MM.1S (cell line): ENCODE data around the gene SORT1.

Experiments used
- DNase-seq: peaks from one replicate; pipeline ENCODE4 v3.0.0-alpha.2; 2015
- H2AFZ ChIP-seq: fragments of 300-600 bp; sonication (generic); 2 replicates; pipeline ENCODE4 v1.6.0; 2016; ENCODE audit warnings: antibody characterized with exemption, low read length
- H3F3A ChIP-seq: fragments of 300-600 bp; sonication (generic); 2 replicates; pipeline ENCODE4 v1.6.1; 2016; ENCODE audit warnings: mild to moderate bottlenecking, antibody characterized with exemption, low read length, moderate library complexity, mixed read lengths; ENCODE audit not compliant: insufficient read depth
- H3K27ac ChIP-seq: fragments of 300-600 bp; sonication (generic); 2 replicates; pipeline ENCODE4 v1.5.1; 2016; ENCODE audit warnings: mild to moderate bottlenecking, low read length
- H3K27me3 ChIP-seq: fragments of 300-600 bp; sonication (generic); replicated peaks from 2 replicates; pipeline ENCODE4 v1.6.0; 2016; ENCODE audit warnings: low read length; ENCODE audit not compliant: insufficient read depth
- H3K36me3 ChIP-seq: fragments of 300-600 bp; sonication (generic); replicated peaks from 2 replicates; pipeline ENCODE4 v1.6.1; 2016; ENCODE audit warnings: mild to moderate bottlenecking, low read length, mixed read lengths; ENCODE audit not compliant: insufficient read depth
- H3K4me1 ChIP-seq: fragments of 300-600 bp; sonication (generic); 2 replicates; pipeline ENCODE4 v1.6.1; 2016; ENCODE audit warnings: low read length, mixed read lengths
- H3K4me2 ChIP-seq: fragments of 300-600 bp; sonication (generic); 2 replicates; pipeline ENCODE4 v1.6.0; 2016; ENCODE audit warnings: low read depth, low read length
- H3K4me3 ChIP-seq: fragments of 300-600 bp; sonication (generic); 2 replicates; pipeline ENCODE4 v1.5.1; 2016; ENCODE audit warnings: low read length, mixed read lengths
- H3K79me2 ChIP-seq: fragments of 300-600 bp; sonication (generic); 2 replicates; pipeline ENCODE4 v1.6.1; 2016; ENCODE audit warnings: mixed run types, low read length, mixed read lengths
- H3K9ac ChIP-seq: fragments of 300-600 bp; sonication (generic); 2 replicates; pipeline ENCODE4 v1.6.1; 2016; ENCODE audit warnings: low read length, mixed read lengths
- H3K9me2 ChIP-seq: fragments of 300-600 bp; sonication (generic); replicated peaks from 2 replicates; pipeline ENCODE4 v1.6.1; 2016; ENCODE audit warnings: mild to moderate bottlenecking, low read length, mixed read lengths; ENCODE audit not compliant: insufficient read depth
- H3K9me3 ChIP-seq: fragments of 300-600 bp; sonication (generic); replicated peaks from 2 replicates; pipeline ENCODE4 v1.6.1; 2016; ENCODE audit warnings: mild to moderate bottlenecking, low read length, mixed read lengths; ENCODE audit not compliant: insufficient read depth
- H4K20me1 ChIP-seq: fragments of 300-600 bp; sonication (generic); 2 replicates; pipeline ENCODE4 v1.6.1; 2016; ENCODE audit warnings: mild to moderate bottlenecking, low read length, moderate library complexity, mixed read lengths; ENCODE audit not compliant: insufficient read depth
- EZH2 ChIP-seq: fragments of 300-600 bp; sonication (generic); optimal IDR thresholded peaks from 2 replicates; pipeline ENCODE3; 2017; ENCODE audit warnings: low read depth, mild to moderate bottlenecking, antibody characterized with exemption, low read length, mixed read lengths
- EZH2phosphoT487 ChIP-seq: fragments of 300-600 bp; sonication (generic); IDR thresholded peaks from 2 replicates; pipeline ENCODE4 v1.6.1; 2018; ENCODE audit warnings: antibody characterized with exemption, low read length
- TF ChIP-seq, protein P1 (sequence below): fragments of 300-600 bp; sonication (generic); IDR thresholded peaks from 2 replicates; pipeline ENCODE4 v1.5.1; 2016; ENCODE audit warnings: antibody characterized with exemption, low read length, mixed read lengths

Gene SORT1

DNA sequence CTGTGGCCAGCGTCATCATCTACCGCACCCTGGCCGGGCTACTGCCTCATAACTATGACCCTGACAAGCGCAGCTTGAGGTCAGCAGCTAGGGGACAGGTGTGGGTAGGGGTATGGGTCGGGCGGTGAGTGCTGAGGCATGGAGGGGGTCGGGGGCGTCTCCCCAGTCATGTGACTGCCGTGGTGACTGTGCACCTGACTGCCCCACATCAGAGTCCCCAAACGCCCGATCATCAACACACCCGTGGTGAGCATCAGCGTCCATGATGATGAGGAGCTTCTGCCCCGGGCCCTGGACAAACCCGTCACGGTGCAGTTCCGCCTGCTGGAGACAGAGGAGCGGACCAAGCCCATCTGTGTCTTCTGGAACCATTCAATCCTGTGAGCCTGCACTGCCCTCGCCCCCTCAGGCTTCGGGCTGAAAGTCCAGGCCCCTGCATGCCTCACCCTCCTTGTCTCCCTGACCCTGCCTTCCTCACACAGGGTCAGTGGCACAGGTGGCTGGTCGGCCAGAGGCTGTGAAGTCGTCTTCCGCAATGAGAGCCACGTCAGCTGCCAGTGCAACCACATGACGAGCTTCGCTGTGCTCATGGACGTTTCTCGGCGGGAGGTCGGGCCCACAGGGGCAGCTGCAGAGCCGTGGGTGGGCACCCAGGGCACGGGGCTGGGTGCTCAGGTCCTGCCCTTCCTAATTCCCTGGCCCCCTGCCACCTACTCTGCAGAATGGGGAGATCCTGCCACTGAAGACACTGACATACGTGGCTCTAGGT lies 128.3 kb downstream of the SORT1 start:
- H3K9ac ChIP-seq = no peak overlapping the region
- H2AFZ ChIP-seq = no peak overlapping the region
- no peak for TF ChIP-seq EZH2
- TF ChIP-seq EZH2phosphoT487 = no peak
- H3K4me3 ChIP-seq = no peak overlapping the region
- H3K27me3 ChIP-seq = no peaks in the 10 kb centered on the region
- no peaks in the 10 kb centered on the region for H3F3A ChIP-seq
- no peak overlapping the region for H3K4me2 ChIP-seq
- H3K4me1 ChIP-seq = no peaks in the 10 kb centered on the region
- no peak for DNase-seq
- H3K36me3 ChIP-seq = no peaks in the 10 kb centered on the region
- no peaks in the 10 kb centered on the region for H3K9me2 ChIP-seq
- no peaks in the 10 kb centered on the region for H3K9me3 ChIP-seq
- no peaks in the 10 kb centered on the region for H4K20me1 ChIP-seq
- no peaks in the 10 kb centered on the region for H3K79me2 ChIP-seq
- no peak overlapping the region for H3K27ac ChIP-seq

DNA sequence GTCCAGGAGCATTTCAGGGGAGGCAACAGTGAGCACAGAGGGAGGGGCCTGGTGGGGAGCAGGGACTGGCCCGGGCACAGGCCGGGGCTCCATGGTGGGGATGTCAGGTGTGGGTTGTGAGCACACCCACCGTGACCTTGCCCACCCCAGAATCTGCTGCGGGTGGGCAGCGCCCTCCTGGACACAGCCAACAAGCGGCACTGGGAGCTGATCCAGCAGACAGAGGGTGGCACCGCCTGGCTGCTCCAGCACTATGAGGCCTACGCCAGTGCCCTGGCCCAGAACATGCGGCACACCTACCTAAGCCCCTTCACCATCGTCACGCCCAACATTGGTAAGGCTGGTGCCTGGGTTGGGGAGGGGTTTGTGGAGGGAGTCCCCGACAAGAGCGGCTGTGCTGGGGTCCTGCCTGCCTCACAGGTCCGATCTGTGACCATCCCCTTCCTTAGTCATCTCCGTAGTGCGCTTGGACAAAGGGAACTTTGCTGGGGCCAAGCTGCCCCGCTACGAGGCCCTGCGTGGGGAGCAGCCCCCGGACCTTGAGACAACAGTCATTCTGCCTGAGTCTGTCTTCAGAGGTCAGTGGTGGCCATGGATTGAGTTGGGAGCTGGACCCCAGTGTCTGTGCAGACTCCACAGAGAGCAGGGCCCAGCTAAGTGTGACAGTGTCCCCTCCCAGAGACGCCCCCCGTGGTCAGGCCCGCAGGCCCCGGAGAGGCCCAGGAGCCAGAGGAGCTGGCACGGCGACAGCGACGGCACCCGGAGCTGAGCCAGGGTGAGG lies 129.1 kb downstream of the SORT1 start:
- DNase-seq = no peak
- no peaks in the 10 kb centered on the region for H3K27me3 ChIP-seq
- H3K9me2 ChIP-seq = no peaks in the 10 kb centered on the region
- no peak overlapping the region for H3K4me3 ChIP-seq
- no peak overlapping the region for H2AFZ ChIP-seq
- H3K79me2 ChIP-seq = no peaks in the 10 kb centered on the region
- H3K4me1 ChIP-seq = no peaks in the 10 kb centered on the region
- TF ChIP-seq EZH2phosphoT487 (no peak), EZH2 (no peak)
- TF ChIP-seq, protein P1, sequence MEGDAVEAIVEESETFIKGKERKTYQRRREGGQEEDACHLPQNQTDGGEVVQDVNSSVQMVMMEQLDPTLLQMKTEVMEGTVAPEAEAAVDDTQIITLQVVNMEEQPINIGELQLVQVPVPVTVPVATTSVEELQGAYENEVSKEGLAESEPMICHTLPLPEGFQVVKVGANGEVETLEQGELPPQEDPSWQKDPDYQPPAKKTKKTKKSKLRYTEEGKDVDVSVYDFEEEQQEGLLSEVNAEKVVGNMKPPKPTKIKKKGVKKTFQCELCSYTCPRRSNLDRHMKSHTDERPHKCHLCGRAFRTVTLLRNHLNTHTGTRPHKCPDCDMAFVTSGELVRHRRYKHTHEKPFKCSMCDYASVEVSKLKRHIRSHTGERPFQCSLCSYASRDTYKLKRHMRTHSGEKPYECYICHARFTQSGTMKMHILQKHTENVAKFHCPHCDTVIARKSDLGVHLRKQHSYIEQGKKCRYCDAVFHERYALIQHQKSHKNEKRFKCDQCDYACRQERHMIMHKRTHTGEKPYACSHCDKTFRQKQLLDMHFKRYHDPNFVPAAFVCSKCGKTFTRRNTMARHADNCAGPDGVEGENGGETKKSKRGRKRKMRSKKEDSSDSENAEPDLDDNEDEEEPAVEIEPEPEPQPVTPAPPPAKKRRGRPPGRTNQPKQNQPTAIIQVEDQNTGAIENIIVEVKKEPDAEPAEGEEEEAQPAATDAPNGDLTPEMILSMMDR = no peak
- H4K20me1 ChIP-seq = no peaks in the 10 kb centered on the region
- no peaks in the 10 kb centered on the region for H3K36me3 ChIP-seq
- no peaks in the 10 kb centered on the region for H3K9me3 ChIP-seq
- H3F3A ChIP-seq = no peaks in the 10 kb centered on the region
- no peak overlapping the region for H3K9ac ChIP-seq
- H3K27ac ChIP-seq = no peak overlapping the region
- H3K4me2 ChIP-seq = no peak overlapping the region

DNA sequence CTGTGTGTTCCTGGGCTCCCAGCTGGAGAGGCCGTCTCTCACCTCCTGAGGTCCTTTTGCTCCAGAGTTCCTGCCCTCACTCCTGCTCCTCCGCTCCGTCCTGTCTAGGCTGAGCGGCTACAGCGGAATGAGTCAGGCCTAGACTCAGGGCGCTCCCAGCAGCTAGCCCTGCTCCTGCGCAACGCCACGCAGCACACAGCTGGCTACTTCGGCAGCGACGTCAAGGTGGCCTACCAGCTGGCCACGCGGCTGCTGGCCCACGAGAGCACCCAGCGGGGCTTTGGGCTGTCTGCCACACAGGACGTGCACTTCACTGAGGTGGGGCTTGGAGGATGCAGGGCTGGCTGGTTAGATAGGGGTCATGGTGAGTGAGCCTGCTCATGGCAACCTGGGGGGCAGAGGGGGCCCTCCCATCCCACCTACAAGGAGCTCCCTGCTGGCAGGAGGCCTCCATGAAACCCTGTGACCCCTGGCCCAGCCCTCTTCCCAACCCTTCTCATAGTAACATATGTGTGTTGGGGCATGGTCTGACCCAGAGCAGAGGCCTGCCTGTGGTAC lies 129.9 kb downstream of the SORT1 start:
- H3K36me3 ChIP-seq = no peaks in the 10 kb centered on the region

More for the DNA sequence above, 129.9 kb downstream of the SORT1 start:
- Histone ChIP-seq H3K9me2 (no peaks in the 10 kb centered on the region), H3K27ac (no peak overlapping the region), H3K4me3 (no peak overlapping the region), H4K20me1 (no peaks in the 10 kb centered on the region), H3K79me2 (no peaks in the 10 kb centered on the region), H3K4me1 (no peaks in the 10 kb centered on the region), H2AFZ (no peak overlapping the region), H3K27me3 (no peaks in the 10 kb centered on the region), H3K9me3 (no peaks in the 10 kb centered on the region), H3K4me2 (no peak overlapping the region), H3F3A (no peaks in the 10 kb centered on the region), H3K9ac (no peak overlapping the region)
- TF ChIP-seq EZH2 = no peak
- no peak for TF ChIP-seq EZH2phosphoT487
- TF ChIP-seq, protein P1 = no peak
- no peak for DNase-seq
